CD4-positive, alpha-beta T cell treated with Interleukin-21 for 1 hour (primary cell): Measurements from ENCODE around the gene RELCH.
"Not testable (repeated sequence)": the region's sequence is repeated elsewhere in the genome, so short reads cannot be mapped to it uniquely, and the experiment has no call there.

ENCODE experiments used
- DNase-seq: peaks from one replicate; pipeline ENCODE4 v3.0.0-alpha.2; 2020

RELCH gene, protein sequence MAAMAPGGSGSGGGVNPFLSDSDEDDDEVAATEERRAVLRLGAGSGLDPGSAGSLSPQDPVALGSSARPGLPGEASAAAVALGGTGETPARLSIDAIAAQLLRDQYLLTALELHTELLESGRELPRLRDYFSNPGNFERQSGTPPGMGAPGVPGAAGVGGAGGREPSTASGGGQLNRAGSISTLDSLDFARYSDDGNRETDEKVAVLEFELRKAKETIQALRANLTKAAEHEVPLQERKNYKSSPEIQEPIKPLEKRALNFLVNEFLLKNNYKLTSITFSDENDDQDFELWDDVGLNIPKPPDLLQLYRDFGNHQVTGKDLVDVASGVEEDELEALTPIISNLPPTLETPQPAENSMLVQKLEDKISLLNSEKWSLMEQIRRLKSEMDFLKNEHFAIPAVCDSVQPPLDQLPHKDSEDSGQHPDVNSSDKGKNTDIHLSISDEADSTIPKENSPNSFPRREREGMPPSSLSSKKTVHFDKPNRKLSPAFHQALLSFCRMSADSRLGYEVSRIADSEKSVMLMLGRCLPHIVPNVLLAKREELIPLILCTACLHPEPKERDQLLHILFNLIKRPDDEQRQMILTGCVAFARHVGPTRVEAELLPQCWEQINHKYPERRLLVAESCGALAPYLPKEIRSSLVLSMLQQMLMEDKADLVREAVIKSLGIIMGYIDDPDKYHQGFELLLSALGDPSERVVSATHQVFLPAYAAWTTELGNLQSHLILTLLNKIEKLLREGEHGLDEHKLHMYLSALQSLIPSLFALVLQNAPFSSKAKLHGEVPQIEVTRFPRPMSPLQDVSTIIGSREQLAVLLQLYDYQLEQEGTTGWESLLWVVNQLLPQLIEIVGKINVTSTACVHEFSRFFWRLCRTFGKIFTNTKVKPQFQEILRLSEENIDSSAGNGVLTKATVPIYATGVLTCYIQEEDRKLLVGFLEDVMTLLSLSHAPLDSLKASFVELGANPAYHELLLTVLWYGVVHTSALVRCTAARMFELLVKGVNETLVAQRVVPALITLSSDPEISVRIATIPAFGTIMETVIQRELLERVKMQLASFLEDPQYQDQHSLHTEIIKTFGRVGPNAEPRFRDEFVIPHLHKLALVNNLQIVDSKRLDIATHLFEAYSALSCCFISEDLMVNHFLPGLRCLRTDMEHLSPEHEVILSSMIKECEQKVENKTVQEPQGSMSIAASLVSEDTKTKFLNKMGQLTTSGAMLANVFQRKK

DNA sequence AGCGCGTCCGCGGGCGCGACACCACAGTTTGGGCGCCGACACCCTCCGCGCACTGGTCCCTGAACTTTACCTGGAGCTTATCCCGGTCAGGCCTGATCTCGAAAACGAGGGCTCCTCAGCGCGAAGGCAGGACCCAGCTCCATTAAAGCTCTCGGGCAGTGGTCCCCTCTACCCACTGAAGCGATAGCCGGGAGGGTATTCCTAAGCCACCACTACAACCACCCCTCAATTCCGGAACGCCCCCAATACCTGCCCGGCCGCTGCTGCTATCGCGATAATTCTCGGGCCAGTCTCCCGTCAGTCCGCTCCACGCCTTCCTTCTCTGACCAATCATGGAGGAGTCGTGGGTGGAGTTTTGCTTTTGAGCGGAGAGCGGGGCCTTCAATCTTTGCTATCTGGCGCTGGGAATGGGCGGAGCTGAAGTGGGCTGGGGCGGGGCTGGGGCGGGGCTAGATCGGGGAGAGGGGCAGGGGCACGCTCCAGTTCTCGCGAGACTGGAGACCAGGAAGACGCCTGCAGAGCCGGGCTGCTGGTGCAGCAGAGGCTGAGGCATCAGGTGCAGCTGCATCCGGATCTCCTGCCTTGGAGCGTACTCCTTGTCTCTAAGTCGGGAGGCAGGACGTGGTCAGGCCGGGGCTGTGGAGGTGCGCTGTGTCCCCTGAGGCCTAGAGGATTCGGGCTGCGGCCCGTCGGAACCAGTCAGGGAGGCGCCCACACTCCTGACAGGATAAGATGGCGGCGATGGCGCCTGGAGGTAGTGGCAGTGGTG, at the start of gene RELCH, which contains the start of gene PIGN:
RELCH (plus strand) TSS at position 482 of the 769 bp plus-strand sequence; CDS start at position 733, 251 bp downstream.
PIGN (minus strand) TSS at position 283 of the 769 bp plus-strand sequence. CDS start 25,703 bp downstream, outside the sequence.
- DNase-seq = peak; percentile 98

DNA sequence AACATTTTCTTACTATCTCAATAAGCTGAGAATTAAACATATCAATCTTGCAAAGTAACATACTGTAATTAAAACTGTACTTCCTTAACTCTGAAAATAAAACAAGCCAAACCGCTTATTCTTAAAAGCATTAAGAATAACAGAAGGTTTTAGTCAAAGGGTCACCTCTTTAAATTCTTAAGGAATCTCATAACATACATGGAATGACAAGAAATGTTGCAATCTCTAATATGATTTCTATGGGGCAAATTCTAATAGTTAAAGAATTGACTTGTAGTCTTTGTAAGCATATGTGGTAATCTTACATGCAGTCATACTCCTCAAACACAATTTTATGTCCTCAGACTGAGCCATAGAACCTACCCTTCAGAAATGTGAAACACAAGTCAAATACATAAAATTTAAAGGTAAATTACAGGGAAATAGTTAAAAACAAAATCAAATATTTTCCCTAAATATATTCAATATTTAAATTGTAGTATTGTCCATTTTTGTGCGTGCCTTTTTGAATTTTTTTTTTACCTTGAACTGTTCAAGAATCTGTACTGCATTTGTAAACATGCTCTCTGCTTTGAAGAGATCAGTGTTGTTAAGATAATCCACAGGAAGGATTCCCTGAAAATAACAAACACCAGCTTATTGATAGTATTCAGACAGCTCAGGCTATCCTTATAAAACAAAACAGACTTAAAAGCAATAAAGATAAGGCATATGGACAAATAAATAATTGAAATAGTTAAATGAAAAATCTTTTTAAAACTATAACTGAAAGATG, 48.4 kb upstream of the RELCH start:
- no peak for DNase-seq

DNA sequence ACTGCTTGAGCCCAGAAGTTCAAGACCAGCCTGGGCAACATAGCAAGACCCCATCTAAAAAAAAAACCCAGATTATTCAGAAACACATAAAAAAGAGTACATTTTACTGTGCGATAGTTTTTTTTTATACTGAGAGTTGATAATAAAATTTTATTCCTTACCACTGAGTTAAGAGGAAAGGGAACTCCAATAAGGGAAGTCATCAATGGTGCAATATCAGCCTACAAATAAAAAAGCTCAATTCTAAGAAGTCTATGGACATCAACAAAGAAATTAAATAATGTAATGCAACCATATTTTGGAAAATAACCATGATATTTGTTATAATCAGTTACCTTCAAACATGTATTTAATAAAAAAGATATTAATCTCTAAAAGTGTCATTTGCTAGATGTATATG, 46.8 kb upstream of the RELCH start:
- no peak for DNase-seq

DNA sequence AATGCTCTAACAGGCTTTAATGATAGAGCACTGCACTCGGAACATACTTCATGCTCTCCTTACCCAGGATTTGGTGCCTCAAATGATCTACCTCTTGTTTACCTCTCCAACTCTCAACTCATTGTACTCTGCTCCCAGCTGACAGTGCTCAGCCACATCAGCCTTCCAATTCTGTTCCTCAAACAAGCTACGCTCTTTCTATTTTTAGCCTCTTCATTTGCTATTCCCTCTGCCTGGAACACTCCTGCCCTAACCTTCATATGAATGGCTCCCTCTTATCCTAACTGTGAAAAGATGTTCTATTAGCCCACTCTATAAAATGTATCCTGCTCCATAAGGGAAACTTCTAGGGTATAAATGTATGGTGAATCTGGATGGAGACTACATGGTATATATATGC, 42.7 kb upstream of the RELCH start:
- DNase-seq = no peak

DNA sequence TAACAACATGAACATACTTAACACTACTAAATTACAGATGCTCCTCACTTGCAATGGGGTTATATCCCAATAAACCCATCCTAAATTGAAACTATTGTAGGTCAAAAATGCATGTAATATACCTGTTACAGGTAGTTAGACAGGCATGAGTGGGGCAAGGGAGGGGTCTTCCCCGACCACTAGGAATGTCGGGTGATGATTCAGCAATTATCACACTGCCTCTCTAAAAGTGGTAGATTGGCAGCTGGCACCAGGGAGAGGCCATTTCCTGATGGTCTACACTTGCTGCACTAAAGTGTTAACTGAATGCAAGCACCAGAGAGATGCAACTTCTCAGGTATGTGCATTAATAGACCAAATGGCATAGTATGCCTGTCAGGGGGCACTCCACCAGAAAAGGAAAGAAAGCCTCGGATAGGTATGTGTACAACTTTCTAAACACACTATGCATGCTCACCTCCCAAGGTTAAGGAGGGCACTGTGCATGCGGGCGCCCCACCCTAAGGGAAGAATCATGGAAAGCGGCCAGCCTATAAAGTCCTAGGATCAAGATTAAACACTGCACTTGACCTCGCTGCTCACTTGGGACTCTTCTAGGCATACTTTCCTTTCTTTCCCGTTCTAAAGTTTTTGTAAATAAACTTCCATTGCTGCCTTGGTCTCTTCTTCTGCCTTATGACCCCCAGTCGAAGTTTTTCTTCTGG, 35.8 kb upstream of the RELCH start:
- no peak for DNase-seq

DNA sequence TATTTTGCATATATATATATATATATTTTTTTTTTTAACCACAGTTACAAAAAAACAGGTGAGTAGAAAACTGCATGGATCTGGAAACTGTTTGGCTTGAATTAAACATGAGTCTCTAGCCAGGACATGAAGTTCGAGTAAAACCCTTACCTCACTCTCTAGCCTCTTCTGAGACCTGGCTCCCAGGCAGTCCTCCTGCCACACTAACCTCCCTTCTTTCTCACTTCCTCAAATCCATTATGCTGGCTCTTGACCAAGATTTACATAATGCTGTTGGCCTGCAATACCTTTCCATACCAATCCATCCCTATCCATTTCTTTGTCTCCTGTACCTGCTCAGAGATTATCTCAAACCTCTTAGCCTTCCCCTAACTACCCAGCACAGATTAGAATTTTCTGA, 34.2 kb upstream of the RELCH start:
- DNase-seq = no peak

DNA sequence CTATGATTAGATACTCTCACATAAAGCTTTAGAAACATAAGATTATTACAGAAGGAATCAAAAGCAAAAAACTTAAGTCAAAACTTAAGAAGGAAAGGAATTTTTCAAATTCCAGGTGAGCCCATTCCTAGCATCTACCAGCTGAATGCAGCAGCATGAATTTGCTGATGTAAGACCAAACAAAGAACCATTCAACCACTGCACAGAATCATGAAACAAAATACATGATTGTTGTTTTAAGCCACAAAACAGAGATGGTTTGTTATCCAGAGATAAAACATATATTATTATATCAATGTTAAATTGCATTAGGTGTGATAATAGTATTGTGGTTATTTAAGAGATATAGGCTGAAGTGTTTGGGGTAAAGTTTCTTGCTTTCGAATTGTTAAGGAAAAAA, 29.2 kb upstream of the RELCH start:
- no peak for DNase-seq

DNA sequence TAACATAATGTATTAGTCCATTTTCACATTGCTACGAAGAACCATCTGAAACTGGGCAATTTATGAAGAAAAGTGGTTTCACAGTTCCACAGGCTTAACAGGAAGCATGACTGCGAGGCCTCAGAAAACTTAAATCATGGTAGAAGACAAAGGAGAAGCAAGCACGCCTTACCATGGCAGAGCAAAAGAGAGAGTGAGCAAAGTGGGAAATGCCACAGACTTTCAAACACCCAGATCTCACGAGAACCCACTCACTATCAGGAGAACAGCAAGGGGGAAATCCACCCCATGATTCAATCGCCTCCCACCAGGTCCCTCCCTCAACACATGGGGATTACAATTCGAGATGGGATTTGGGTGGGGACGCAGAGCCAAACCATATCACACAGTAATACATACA, 22.7 kb upstream of the RELCH start:
- no peak for DNase-seq

DNA sequence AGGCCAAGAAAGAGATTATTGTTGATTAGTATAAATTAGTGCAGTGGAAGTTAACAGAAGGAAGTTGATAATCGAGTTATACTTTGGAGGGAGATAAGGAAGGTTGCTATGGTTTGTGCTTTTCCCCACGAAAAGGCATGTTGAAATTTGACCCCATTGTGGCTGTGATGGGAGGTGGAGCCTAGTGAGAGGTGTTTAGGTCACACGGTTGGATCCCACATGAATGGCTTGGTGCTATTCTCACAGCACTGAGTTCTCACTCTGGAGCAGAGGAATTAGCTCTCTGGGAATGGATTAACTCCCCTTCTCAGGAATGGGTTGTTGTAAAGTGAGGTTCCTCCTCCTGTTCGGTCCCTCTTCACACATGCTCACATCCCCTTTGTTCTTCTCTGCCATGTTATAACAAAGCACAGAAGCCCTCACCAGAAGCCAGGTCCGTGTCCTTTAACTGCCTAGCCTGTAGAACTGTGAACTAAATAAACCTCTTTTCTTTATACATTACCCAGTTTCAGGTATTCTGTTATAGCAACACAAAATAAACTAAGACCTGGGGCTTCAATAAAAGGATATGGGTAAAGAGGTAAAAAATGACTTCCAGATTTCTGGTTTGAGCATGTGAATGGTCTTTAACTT, 22.1 kb upstream of the RELCH start:
- no peak for DNase-seq

DNA sequence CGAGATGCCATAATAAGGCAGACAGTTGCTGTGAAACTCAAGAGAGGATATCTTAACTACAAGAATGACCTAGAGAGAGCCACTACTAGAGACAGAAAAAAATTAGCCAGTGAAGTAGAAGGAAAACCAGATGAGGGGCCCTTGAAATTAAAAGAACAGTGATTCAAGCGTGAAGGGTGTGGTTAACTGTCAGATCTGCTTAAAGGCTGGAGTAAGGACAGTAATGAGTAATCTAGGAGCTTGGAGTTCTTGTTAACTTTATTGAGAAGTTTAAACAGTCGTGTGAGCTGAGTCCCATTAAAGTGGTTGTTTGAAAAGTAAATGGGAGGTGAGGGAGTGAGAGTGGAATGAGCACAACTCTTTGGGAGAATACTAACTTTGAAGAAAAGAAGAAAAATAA, 21.5 kb upstream of the RELCH start:
- no peak for DNase-seq

DNA sequence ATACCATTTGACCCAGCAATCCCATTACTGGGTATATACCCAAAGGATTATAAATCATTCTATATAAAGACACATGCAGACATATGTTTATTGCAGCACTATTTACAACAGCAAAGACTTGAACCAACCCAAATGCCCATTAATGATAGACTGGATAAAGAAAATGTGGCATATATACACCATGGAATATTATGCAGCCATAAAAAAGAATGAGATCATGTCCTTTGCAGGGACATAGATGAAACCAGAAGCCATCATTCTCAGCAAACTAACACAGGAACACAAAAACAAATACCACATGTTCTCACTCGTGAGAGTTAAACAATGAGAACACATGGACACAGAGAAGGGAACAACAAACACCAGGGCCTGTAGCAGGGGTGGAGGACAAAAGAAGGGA, 20.5 kb upstream of the RELCH start:
- DNase-seq = not testable (repeated sequence)

DNA sequence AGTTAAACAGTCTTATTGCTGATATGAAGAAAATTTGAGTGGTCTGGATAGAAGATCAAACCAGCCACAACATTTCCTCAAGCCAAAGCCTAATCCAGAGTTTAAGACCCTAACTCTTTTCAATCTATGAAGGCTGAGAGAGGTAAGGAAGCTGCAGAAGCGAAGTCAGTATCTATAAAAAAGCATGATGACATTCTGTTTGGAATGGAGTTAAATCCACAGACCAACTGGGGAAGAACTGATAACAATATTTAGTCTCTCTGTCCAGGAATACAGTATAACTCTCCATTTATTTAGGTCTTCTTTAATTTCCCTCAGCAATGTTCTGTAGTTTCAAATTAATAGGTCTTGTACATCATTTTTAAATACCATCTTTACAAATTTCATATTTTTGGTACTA, 16.2 kb upstream of the RELCH start:
- DNase-seq = no peak

DNA sequence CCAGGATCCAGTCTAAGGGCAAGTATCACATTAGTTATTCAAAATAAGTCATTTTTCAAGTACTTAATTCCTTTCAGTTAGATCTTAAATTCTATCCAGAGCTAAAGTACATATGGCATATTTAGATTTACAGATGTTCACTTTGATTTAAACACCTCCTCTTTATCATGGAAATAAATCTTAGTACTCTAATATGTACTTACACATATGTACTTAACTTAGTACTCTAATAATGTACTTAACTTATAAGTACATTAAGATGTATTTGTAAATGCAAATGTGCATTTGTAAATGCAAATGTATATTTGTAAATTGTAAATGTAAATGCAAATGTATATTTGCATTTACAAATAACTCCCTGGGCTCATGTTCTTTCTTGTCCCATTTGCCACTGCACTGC, 14.8 kb upstream of the RELCH start:
- DNase-seq = no peak

DNA sequence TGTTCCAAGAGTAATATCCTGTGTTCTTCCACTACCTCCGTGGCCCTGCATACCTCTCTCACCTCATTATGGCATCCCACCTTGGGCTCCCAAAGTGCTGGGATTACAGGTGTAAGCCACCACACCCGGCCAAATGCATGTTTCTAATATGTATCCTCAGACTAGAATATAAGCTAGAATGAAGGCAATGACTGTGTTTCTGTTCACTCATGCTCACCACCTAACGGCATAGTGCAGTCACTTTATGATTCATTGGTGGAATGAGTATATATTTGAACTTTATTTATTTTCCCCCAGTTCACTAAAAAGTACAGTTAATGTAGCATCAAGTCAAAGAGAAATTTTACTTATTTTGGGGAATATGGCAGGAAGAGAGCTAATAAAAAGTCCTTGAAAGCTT, 11.5 kb upstream of the RELCH start:
- DNase-seq = no peak

DNA sequence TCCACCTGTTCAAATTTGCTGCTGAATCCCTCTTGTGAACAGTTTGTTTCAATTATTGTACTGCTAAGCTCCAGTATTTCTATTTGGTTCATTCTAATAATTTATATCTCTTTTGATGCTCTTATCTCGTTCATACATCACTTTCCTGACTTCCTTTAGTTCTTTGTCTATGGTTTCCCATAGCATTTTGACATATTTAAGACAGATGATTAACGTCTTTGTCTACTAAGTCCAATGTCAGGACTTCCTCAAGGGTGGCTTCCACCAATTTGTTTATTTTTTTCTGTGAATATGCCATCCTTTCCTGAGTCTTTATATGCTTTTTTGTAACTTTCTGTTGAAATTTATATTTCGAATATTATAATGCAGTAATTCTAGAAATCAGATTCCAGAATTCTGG, 9.8 kb upstream of the RELCH start:
- DNase-seq = no peak

DNA sequence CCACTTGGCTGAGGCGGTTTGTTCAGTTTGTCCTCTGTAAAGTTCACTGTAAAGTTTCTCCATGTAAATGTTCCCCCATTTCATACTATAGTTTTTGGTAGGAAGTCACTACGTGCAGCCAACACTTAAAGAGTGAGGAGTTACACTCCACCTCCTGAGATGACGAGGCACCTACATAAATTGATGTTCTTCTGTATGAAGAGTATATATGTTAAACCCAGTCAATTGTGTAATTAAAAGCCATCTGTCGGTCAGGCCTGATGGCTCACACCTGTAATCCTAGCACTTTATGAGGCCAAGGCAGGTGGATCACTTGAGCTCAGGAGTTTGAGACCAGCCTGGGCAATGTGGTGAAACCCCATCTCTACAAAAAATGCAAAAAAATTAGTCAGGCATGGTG, 7.8 kb upstream of the RELCH start:
- DNase-seq = no peak

DNA sequence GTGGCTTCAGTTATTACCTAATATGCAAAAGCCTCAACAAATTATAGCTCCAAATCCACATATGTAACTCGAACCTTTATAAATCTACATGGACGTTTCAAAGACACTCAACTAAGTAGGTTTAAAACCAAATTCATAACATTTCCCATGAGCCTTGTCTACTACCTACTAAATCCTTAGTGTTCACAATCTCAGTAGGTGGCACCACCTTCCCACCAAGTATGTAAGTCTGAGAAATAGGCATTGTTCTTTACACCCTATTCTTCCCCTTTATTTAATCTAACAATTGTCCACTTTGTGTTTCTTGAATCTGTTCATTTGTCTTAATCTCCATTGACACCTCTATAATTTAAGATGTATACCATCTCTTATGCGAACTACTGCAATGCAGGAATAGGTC, 4.8 kb upstream of the RELCH start:
- no peak for DNase-seq

DNA sequence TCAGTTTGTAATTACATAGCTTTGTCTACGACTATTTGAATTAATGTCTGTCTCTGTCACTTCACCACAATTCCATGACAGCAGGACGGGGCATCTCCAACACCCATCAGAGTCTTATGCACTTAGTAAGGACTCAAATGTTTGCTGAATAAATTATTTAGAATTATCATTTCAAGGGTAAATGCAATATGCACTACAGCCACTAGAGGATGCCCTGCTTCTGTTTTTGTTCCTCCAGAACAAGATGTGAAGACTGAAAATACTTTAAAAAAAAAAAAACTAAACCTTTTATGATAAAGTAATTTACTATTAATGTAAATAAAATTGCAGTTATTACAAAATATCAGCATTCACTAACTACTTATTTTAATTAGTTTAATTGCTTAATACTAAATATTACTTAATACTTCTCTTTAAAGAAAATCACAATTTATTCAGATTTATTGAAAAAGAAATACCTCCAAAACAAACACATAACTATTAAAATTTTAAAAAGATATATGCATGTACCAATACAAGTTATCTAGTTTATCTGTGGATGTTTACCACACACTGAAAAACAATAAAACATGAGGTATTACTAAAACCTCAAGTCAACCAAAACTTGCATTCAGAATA, 3.4 kb upstream of the RELCH start:
- peak; percentile 71 for DNase-seq

DNA sequence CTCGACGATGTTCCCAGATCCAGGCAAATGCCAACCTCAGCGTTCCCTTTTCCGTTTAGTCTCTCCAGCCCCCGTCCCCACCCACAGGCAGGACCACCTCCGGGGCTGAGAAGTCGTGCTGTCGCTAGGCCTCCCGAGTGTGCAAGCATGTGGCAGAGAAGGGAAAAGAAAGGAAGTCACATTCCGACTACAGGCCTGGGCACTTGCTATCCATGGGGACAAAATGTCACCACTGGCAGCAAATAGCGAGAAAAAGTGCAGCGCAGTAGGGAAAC, 619 bp upstream of the RELCH start:
- no peak for DNase-seq
